GM13976 (cell line): ENCODE results near the gene RASGEF1B.
A peak's percentile ranks its signal among the peaks of the same experiment; 100 is the strongest.

Source experiments
- DNase-seq: peaks from one replicate; pipeline ENCODE4 v3.0.0; 2012; ENCODE audit warnings: low spot score
- CTCF ChIP-seq: IDR thresholded peaks from 2 replicates; pipeline ENCODE4 v1.5.1; 2012; ENCODE audit warnings: borderline replicate concordance, mild to moderate bottlenecking; ENCODE audit not compliant: insufficient read depth; ENCODE audit errors: extremely low read depth, missing control alignments, control extremely low read depth
- in situ Hi-C: fragments of 300-500 bp; cut with MboI; formaldehyde crosslinking; loops from one replicate; pipeline ENCODE4 v1.12.0; 2022; ENCODE audit warnings: low sequenced_read_pairs, mixed read lengths, inconsistent platforms; ENCODE audit not compliant: unreplicated experiment

Gene RASGEF1B

GRCh38 chr4:81471588-81472280 lies at the start of gene RASGEF1B:
Gene RASGEF1B (minus strand): TSS chr4:81471907. CDS start chr4:81459508, 12,399 bp downstream.
- TF ChIP-seq CTCF = no peak
- in situ Hi-C loops = loop anchor here (10.0 kb wide), 1 partner anchor 373 kb away; no protein-coding TSS in a partner anchor
- DNase-seq = peak; percentile 92

DNA sequence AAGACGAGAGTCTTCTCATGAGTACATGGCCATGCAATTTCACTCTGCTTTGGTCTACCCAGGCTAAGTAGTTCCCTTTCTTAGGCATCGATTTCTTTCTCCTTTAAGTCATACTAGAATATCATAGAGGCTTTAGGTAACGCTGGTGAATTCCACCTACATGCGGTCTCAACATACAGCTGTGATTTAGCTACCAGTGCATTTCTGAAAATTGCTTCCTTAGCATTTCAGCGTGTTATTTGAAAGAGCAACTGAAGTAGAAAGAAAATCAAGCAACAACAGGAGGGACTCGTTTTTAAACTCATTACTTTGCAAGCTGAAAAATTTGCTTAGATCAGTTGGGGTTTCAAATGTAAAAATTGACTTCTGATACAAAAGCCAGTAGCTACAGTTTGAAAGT lies 48.1 kb upstream of the RASGEF1B start:
- in situ Hi-C loops = no loop called here
- no peak for TF ChIP-seq CTCF
- DNase-seq = no peak

GRCh38 chr4:81519427-81519773 lies 47.7 kb upstream of the RASGEF1B start:
- in situ Hi-C loops = no loop called here
- TF ChIP-seq CTCF = no peak
- no peak for DNase-seq

GRCh38 chr4:81518762-81519426 lies 47.2 kb upstream of the RASGEF1B start:
- no peak for TF ChIP-seq CTCF
- in situ Hi-C loops = no loop called here
- no peak for DNase-seq

- no peak for TF ChIP-seq CTCF
- in situ Hi-C loops = no loop called here
- DNase-seq = no peak
These were observed 44.5 kb upstream of the RASGEF1B start for GRCh38 chr4:81516241-81516640.

- TF ChIP-seq CTCF = no peak
- in situ Hi-C loops = no loop called here
- no peak for DNase-seq
These were observed 41.2 kb upstream of the RASGEF1B start for GRCh38 chr4:81512757-81513501.
